GM12875 (cell line): ENCODE data around the gene RASD2.

Source experiments
- H3K4me3 ChIP-seq: one replicate; pipeline ENCODE4 v1.5.1; 2011; ENCODE audit warnings: low read depth, low read length, control low read depth
- CTCF ChIP-seq: IDR thresholded peaks from 2 replicates; pipeline ENCODE4 v1.5.1; 2011; ENCODE audit warnings: low read depth, mild to moderate bottlenecking, control low read depth, inconsistent platforms, low read length, moderate library complexity, borderline replicate concordance; ENCODE audit not compliant: insufficient read depth

Gene RASD2

DNA sequence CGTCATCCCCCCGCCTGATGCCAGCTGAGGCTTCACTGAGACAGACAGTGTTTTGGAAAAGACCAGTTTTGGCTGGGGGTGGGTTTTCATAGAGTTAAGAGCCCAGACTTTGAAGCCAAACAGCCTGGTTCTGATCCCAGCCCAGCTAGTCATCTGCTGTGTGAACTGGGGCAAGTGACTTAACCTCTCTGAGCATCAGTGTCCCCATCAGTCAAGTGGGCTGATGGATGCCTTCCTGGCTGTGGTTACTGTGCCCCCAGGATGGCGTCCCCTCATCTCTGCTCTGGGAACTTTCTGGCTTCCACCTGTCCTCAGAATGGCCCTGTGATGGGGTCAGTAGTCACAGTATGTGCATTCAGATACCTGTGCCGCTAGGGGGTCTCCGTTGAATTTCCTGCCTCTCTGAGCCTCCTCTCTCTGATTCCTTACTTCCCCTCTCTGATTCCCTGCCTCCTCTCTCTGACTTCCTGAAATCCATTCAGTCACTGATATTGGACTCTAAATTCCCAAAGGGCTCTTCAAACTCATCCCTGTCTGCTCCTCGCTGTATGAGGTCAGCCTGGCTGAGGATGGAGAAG is 2.4 kb downstream of the RASD2 start:
- H3K4me3 ChIP-seq = no peak overlapping the region

GRCh38 chr22:35543702-35544101 is 3.1 kb downstream of the RASD2 start:
- no peak overlapping the region for H3K4me3 ChIP-seq
- no peak for TF ChIP-seq CTCF

More for the DNA sequence above, 2.4 kb downstream of the RASD2 start:
- TF ChIP-seq CTCF = no peak

GRCh38 chr22:35544189-35544588 is 3.6 kb downstream of the RASD2 start:
- H3K4me3 ChIP-seq = no peak overlapping the region

DNA sequence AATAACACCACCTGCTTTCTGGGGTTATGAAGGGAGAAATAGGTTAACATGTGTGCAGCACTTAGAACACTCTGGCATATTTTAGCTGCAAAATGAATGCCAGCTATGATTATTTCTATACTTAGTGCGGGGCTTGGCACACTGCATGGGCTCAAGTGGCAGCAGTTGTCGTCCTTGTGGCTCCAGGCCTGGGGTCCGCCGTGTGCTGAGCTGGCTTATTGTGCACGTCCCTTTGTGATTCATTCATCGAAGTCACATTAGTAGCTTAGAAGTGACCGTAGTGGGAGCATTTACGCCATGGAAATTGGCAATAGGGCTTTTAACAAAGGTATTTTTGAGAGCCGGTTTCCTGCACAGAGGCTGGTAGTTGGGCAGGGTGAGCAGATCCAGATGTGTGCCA is 4.2 kb downstream of the RASD2 start:
- no peak for TF ChIP-seq CTCF

More at GRCh38 chr22:35544189-35544588, 3.6 kb downstream of the RASD2 start:
- no peak for TF ChIP-seq CTCF

GRCh38 chr22:35546886-35547285 is 6.3 kb downstream of the RASD2 start:
- no peak for TF ChIP-seq CTCF
- no peak overlapping the region for H3K4me3 ChIP-seq

More for the DNA sequence above, 4.2 kb downstream of the RASD2 start:
- no peak overlapping the region for H3K4me3 ChIP-seq

GRCh38 chr22:35547987-35548721 is 7.5 kb downstream of the RASD2 start:
- no peak overlapping the region for H3K4me3 ChIP-seq
- no peak for TF ChIP-seq CTCF

DNA sequence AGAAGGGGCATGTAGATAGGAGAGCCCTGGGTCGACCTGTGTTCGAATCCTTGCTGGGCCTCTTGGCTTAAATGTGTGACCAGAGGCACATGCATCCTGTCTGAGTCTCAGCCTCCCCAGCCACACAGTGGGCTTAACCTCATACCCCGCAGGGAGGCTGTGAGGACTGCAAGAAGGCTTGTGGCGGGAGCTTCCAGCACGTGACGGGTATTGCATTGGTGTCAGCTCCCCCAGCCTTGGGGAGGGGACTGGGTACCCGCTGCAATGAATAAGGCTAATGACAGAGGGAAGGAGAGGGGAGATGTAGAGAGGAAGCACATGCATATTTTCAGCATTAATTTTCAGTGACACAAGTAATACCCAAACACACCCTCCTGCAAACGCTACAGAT is 8.1 kb downstream of the RASD2 start:
- no peak for TF ChIP-seq CTCF
- no peak overlapping the region for H3K4me3 ChIP-seq
